DMS153 treated with DMSO at 0.1 percent for 48 hours (cell line): ENCODE results near the gene DMXL2.
"Not testable (repeated sequence)": the region's sequence is repeated elsewhere in the genome, so short reads cannot be mapped to it uniquely, and the experiment has no call there.

ENCODE experiments used
- DNase-seq: peaks from one replicate; lab custom pipeline; 2025; ENCODE audit not compliant: unreplicated experiment; lab: John Stamatoyannopoulos, UW

Gene DMXL2

DNA sequence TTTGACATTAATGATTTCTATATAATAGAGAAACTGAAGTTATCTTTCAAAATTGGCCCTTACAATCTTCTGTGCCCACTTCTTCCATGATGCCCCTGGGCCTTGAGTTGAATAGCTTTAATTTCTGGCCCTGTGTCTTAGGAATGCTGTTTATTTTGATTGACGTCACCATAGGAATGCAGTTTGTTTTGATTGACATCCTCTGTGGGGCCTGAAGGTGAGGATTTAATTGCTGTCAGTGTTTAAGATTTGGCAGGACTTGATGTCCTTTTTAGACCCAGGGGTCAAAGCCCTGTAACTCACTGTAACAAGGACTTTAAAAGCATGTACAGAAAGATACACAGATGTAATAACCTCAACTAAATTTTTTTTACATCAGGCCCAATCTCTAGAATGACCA is 197.8 kb downstream of the DMXL2 start:
- DNase-seq: no peak

- DNase-seq: not testable (repeated sequence)
These were observed 199.5 kb downstream of the DMXL2 start for GRCh38 chr15:51423040-51423439.

- DNase-seq: no peak
These were observed 206.4 kb downstream of the DMXL2 start for GRCh38 chr15:51416129-51416528.

DNA sequence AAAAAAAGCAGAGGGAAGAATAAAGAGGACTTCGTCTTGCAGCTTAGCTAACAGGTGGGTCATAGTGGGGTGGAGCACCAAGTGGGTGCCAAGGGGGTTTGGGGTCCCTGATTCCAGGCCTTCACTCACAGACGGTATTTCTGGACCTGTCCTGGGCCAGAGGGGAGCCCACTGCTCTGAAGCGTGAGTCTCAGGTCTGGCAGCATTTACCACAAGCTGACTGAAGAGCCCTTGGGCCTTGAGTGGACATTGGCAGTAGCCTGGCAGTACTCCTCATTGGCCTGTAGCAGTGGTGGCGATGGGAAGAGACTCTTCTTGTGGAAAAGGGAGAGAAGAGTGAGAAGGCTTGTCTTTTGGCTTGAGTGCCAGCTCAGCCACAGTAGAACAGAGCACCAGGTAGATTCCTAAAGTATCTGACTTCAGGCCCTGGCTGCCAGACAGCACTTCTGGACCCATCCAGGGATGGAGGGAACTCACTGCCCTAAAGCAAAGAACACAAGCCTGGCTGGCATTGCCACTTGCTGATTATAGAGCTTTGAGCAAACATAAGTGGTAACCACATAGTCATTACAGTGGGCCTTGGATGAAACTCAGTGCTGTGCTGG is 208.2 kb downstream of the DMXL2 start:
- no peak for DNase-seq

- DNase-seq: no peak
These were observed 216.7 kb downstream of the DMXL2 start for GRCh38 chr15:51405693-51406523.

DNA sequence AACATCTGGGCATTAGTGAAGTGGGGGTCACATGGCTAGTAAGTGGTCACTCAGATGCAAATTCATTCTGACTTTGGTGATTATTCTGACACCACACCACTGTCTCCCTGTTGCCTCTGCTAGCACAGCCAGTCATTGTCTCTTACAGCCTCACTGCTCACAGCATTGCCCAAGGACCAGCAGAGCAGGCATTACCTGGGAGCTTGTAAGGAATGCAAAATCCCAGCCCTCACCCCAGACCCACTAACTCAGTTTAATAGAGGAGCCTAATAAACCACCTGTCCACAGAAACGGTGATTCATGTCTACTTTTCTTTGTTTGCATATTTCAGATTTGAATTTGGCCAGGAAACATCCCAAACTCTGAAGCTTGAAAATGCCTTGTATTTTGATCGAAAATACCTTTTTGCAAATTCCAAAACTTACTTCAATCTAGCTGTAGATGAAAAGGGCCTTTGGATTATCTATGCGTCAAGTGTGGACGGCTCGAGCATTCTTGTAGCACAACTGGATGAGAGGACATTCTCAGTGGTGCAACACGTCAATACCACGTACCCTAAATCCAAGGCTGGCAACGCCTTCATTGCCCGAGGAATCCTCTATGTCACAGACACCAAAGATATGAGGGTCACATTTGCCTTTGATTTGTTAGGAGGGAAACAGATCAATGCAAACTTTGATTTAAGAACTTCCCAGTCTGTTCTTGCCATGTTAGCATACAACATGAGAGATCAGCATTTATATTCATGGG is 218.4 kb downstream of the DMXL2 start:
- no peak for DNase-seq

DNA sequence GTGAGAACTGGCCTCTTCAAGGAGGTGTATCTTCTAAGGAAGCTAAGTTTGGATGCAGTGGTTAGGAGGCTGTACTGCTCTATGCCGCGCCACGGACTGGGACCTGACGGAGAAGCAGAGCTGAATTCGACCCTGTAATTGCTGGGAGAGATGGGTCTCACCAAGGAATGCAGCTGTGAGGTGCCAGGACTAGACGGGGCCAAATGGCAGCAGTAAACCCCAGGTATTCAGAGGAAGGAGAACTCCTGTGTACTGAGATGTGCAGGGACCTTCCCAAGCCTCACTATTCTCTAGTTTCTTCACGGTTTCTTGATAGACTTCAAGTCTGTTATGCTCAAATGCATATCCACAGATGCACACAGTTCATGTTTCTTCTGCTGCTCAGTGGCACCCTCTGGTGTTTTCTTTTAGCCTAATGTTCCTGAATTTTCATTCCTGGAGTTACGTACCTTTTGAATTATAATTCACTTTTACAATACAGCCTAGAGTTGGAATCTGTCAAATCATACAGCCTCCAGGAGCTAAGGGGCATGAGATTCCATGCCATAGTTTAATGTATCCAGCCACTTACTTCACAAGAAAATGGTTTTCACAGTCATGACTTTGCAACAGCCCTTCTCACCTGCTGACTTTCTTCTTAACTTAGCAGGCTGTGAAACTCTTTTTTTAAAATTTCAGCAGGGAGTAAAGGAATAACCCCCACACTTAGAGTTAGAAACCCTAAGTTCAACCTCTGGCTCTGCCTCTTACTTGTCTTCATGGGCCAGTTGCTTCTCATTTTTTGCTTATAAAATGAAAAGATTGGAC is 219.3 kb downstream of the DMXL2 start:
- DNase-seq: no peak

GRCh38 chr15:51401872-51402517 is 220.6 kb downstream of the DMXL2 start:
- DNase-seq: no peak

- DNase-seq: no peak
These were observed 221.4 kb downstream of the DMXL2 start for GRCh38 chr15:51401051-51401780.

DNA sequence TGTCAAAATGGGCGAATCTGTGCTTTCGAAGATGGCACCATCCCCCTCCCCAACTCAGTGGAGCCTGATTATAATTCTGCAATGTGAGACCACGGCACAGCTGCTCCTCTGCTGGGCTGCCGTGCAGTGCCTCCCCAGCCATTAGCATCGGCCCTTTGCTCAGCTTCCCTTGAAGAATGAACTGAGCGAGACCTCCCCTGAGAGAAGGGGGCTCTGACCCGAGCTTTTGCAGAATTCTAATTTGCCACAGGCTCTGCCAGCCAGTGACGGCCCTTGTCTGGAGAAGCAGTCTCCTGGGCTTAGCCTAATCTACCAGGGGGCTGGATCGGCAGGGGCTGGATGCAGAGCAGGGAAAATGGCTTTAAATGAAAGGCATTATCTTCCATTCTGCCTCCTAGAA is 223.9 kb downstream of the DMXL2 start:
- DNase-seq: no peak
